B cell (primary cell): Measurements from ENCODE around the gene JMJD1C. TPM values are rescaled to one million over a fixed set of nuclear protein-coding genes. Genes with fewer than 3 reads are reported as not detected.

Source experiments
- ATAC-seq: fragments of 200-7000 bp; cut with Tn5 transposase; one replicate; pipeline ENCODE4 v1.10.0; 2021; ENCODE audit warnings: low read depth, mild to moderate bottlenecking, moderate number of reproducible peaks, moderate library complexity
- CTCF ChIA-PET: fragments of 350-600 bp; sonication (Branson Sonifier 250); formaldehyde crosslinking; loops from one replicate; lab custom pipeline; 2021; ENCODE audit warnings: antibody characterized with exemption, inconsistent platforms; lab: Charles Lee
- POLR2A ChIA-PET: fragments of 350-600 bp; sonication (Branson Sonifier 250); formaldehyde crosslinking; loops from one replicate; lab custom pipeline; 2021; ENCODE audit warnings: antibody characterized with exemption; lab: Charles Lee
- DNase-seq: peaks from one replicate; pipeline ENCODE4 v3.0.0; 2013
- H2AFZ ChIP-seq: 2 replicates; pipeline ENCODE4 v1.6.1; 2012; ENCODE audit warnings: mild to moderate bottlenecking, low read depth, low read length; ENCODE audit not compliant: insufficient read depth, poor library complexity, severe bottlenecking
- H3K27ac ChIP-seq, 2 donors: 1 replicate in 1 of 2; 2 replicates in 1 of 2; pipeline ENCODE4 v1.5.1; 2012 to 2013; ENCODE audit warnings: low read length in 2 of 2, mild to moderate bottlenecking in 2 of 2, moderate library complexity in 1 of 2
- H3K27me3 ChIP-seq, 4 experiments: fragments of 200-600 bp in 1 of 4; sonication (generic) in 1 of 4; replicated peaks in 1 of 4; 1 replicate in 2 of 4; 2 replicates in 2 of 4; pipeline versions ENCODE4 v1.6.1 to v1.7.0; 2013 to 2016; ENCODE audit warnings: low read length in 3 of 4, mild to moderate bottlenecking in 2 of 4, mixed read lengths in 1 of 4, moderate library complexity in 1 of 4; ENCODE audit not compliant: insufficient read depth in 4 of 4, control insufficient read depth in 3 of 4; ENCODE audit errors: control extremely low read depth in 1 of 4
- H3K36me3 ChIP-seq, 2 experiments: replicated peaks in 1 of 2; 1 replicate in 1 of 2; 2 replicates in 1 of 2; pipeline versions ENCODE4 v1.6.1 to v1.7.1; 2013; ENCODE audit warnings: low read length in 1 of 2; ENCODE audit not compliant: insufficient read depth in 2 of 2, control insufficient read depth in 1 of 2; ENCODE audit errors: control extremely low read depth in 1 of 2, extremely low read depth in 1 of 2
- H3K4me1 ChIP-seq, 2 donors: fragments of 200-600 bp in 1 of 2; sonication (generic) in 1 of 2; 1 replicate in 1 of 2; 2 replicates in 1 of 2; pipeline versions ENCODE4 v1.5.1 to v1.6.1; 2013 to 2017; ENCODE audit warnings: low read length in 2 of 2; ENCODE audit not compliant: control insufficient read depth in 2 of 2, insufficient read depth in 2 of 2
- H3K4me2 ChIP-seq: replicated peaks from 2 replicates; pipeline ENCODE3; 2012; ENCODE audit warnings: mild to moderate bottlenecking, low read depth, low read length; ENCODE audit not compliant: poor library complexity, severe bottlenecking
- H3K4me3 ChIP-seq, 5 experiments: fragments of 200-600 bp in 1 of 5; sonication (generic) in 1 of 5; 1 replicate in 3 of 5; 2 replicates in 2 of 5; pipeline versions ENCODE4 v1.5.1 to v1.7.0; 2011 to 2016; ENCODE audit warnings: low read length in 4 of 5, mild to moderate bottlenecking in 4 of 5, low read depth in 2 of 5, control low read depth in 1 of 5, moderate library complexity in 1 of 5; ENCODE audit not compliant: insufficient read depth in 1 of 5; ENCODE audit errors: control extremely low read depth in 1 of 5, extremely low read depth in 1 of 5
- H3K79me2 ChIP-seq: fragments of 200-600 bp; sonication (generic); one replicate; pipeline ENCODE4 v1.6.0; 2016; ENCODE audit warnings: low read length; ENCODE audit not compliant: control insufficient read depth, insufficient read depth
- H3K9ac ChIP-seq: fragments of 200-600 bp; sonication (generic); 2 replicates; pipeline ENCODE4 v1.6.1; 2017; ENCODE audit warnings: mild to moderate bottlenecking, low read length, moderate library complexity
- H3K9me3 ChIP-seq, 3 donors: one replicate each; pipeline versions ENCODE4 v1.6.1 to v1.7.1; 2013; ENCODE audit warnings: low read length in 2 of 3; ENCODE audit not compliant: control insufficient read depth in 2 of 3, insufficient read depth in 1 of 3; ENCODE audit errors: control extremely low read depth in 1 of 3
- H4K20me1 ChIP-seq: 2 replicates; pipeline ENCODE4 v1.6.0; 2012; ENCODE audit warnings: mild to moderate bottlenecking, low read length; ENCODE audit not compliant: insufficient read depth, control insufficient read depth, poor library complexity, severe bottlenecking
- H3K27ac Mint-ChIP-seq: one replicate; pipeline ENCODE4 v1.8.0; 2021; ENCODE audit warnings: mixed read lengths
- H3K27me3 Mint-ChIP-seq: one replicate; pipeline ENCODE4 v1.8.0; 2021; ENCODE audit warnings: mixed read lengths
- H3K4me1 Mint-ChIP-seq: one replicate; pipeline ENCODE4 v1.8.0; 2021; ENCODE audit warnings: mixed read lengths
- H3K4me3 Mint-ChIP-seq: one replicate; pipeline ENCODE4 v1.8.0; 2021; ENCODE audit warnings: mixed read lengths
- H3K9me3 Mint-ChIP-seq: one replicate; pipeline ENCODE4 v1.8.0; 2022; ENCODE audit warnings: mixed read lengths; ENCODE audit not compliant: insufficient read depth
- CTCF ChIP-seq: fragments of 200-600 bp; IDR thresholded peaks from one replicate; pipeline ENCODE4 v1.8.0; 2022; ENCODE audit warnings: antibody characterized with exemption, mild to moderate bottlenecking
- EZH2 ChIP-seq: IDR thresholded peaks from 2 replicates; pipeline ENCODE4 v1.6.1; 2012; ENCODE audit warnings: borderline replicate concordance, low read depth, mild to moderate bottlenecking, moderate library complexity, low read length; ENCODE audit not compliant: insufficient read depth, poor library complexity, severe bottlenecking
- WGBS: methylation state at CpG from one replicate; pipeline ENCODE4 v1.1.5; 2013; ENCODE audit warnings: missing lambda C conversion rate; ENCODE audit not compliant: insufficient coverage; 5-methylcytosine and 5-hydroxymethylcytosine counted together
- intact Hi-C: fragments of 100-400 bp; cut with micrococcal nuclease; formaldehyde crosslinking; loops from one replicate; pipeline ENCODE4 v1.10.0; 2022
- polyA plus RNA-seq: library from polyadenylated mRNA; depleted of rRNA; stranded (reverse); fragments of >200 nt; gene quantifications from 2 replicates; pipeline ENCODE4 v1.2.3, GENCODE V29; 2012
- total RNA-seq, 2 donors: library from RNA; stranded (reverse); fragments of 120-200 nt in 1 of 2; gene quantifications; 1 replicate in 1 of 2; 2 replicates in 1 of 2; pipeline versions ENCODE4 v1.2.3 to v1.2.4, GENCODE V29; 2013 to 2022

The JMJD1C gene
- total and polyA plus RNA-seq, 2 donors (not counting 1 experiment from before 2014, with no cell fraction given) = 81.8 to 235 TPM

GRCh38 chr10:63468947-63469346, 3.2 kb upstream of the JMJD1C start:
- WGBS = no CpG with 5 or more reads among the region's 1 CpG
- CTCF ChIA-PET = no interaction called here
- H3K27me3 ChIP-seq = no peaks in the 10 kb centered on the region
- no peak overlapping the region for H3K4me2 ChIP-seq
- no peak overlapping the region for H2AFZ ChIP-seq
- H4K20me1 ChIP-seq = peaks cover 12% of the 10 kb centered on the region
- H3K4me1 Mint-ChIP-seq = peaks cover 21% of the 10 kb centered on the region
- no peak overlapping the region for H3K4me3 Mint-ChIP-seq
- POLR2A ChIA-PET = no interaction called here
- H3K36me3 ChIP-seq = no peaks in the 10 kb centered on the region
- H3K9me3 ChIP-seq = no peaks in the 10 kb centered on the region
- no peak for DNase-seq
- H3K27ac Mint-ChIP-seq = no peak overlapping the region
- H3K27me3 Mint-ChIP-seq = no peaks in the 10 kb centered on the region
- ATAC-seq = no peak
- peaks cover 41% of the 10 kb centered on the region for H3K79me2 ChIP-seq
- no peak overlapping the region for H3K9ac ChIP-seq
- no peaks in the 10 kb centered on the region for H3K9me3 Mint-ChIP-seq
- H3K27ac ChIP-seq = no peak overlapping the region
- TF ChIP-seq CTCF (no peak), EZH2 (no peak)
- peaks cover 13% of the 10 kb centered on the region in 2 donors for H3K4me1 ChIP-seq
- H3K4me3 ChIP-seq = no peak overlapping the region
- intact Hi-C loops = loop anchor here (5.0 to 10.0 kb wide), 2 partner anchors 202 to 246 kb away; no protein-coding TSS in a partner anchor

DNA sequence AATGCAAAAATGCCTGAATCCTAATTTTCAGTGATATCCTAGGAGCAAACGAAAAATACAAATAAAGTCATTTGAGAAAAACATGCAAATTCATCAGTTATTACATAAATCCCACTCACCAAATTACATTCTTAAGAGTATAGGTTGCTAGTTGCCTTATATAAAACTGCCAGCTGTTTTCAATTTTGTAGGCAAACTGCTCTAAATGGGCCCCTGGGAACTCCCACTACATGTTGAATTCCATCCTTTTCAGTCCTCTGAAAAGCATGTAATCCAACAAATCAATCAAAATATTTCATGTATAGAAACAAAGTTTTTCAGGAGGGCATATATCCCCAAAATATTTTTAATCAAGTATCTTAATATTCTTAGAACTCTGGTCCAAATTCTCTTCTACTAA, 2.1 kb upstream of the JMJD1C start:
- POLR2A ChIA-PET = no interaction called here
- H3K27me3 ChIP-seq = no peaks in the 10 kb centered on the region
- no peak for DNase-seq
- Mint-ChIP-seq H3K9me3 (no peaks in the 10 kb centered on the region), H3K4me1 (peaks cover 21% of the 10 kb centered on the region), H3K27me3 (no peaks in the 10 kb centered on the region), H3K27ac (no peak overlapping the region), H3K4me3 (no peak overlapping the region)
- no CpG with 5 or more reads among the region's 1 CpG for WGBS
- no peak overlapping the region for H3K4me2 ChIP-seq
- no peak overlapping the region for H3K9ac ChIP-seq
- no peak for ATAC-seq
- no peak overlapping the region for H2AFZ ChIP-seq
- H4K20me1 ChIP-seq = peaks cover 14% of the 10 kb centered on the region
- peaks cover 13% of the 10 kb centered on the region in 2 donors for H3K4me1 ChIP-seq
- no peaks in the 10 kb centered on the region for H3K36me3 ChIP-seq
- peaks cover 45% of the 10 kb centered on the region for H3K79me2 ChIP-seq
- H3K4me3 ChIP-seq = no peak overlapping the region
- no peak overlapping the region for H3K27ac ChIP-seq
- CTCF ChIA-PET = no interaction called here
- no peaks in the 10 kb centered on the region for H3K9me3 ChIP-seq
- TF ChIP-seq EZH2 (no peak), CTCF (no peak)
- intact Hi-C loops = loop anchor here (5.0 to 10.0 kb wide), 2 partner anchors 201 to 247 kb away; no protein-coding TSS in a partner anchor
